Hematopoietic multipotent progenitor cell treated with erythropoietin and hydrocortisone succinate and interleukin-3 and kit ligand, for 6 days (in vitro differentiated cells): ENCODE data around the gene LIPI.
A peak's percentile ranks its signal among the peaks of the same experiment; 100 is the strongest.
"Not testable (repeated sequence)": the region's sequence is repeated elsewhere in the genome, so short reads cannot be mapped to it uniquely, and the experiment has no call there.

Experiments used
- DNase-seq: peaks from one replicate; pipeline ENCODE4 v3.0.0-alpha.2; 2015

The LIPI gene

DNA sequence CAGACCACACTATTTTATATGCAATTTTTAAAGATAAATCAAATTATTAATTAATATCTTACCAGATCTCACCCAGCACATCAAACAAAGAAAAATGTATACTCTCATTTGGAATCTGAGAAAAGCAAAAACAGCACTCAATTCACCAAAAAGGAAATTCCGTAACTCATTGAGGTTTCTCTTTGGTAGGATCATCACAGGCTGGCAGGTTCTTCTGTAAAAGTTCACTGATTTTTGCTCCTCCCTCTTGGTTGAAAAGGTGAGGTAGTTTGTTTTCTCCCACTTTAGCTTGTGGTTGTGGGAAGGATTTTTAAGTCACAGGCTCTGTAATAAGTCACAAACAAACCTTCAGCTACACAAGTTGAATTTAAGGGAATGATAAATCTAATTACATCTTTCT, at the start of gene LIPI:
Gene LIPI (minus strand): TSS at position 218 of the 400 bp plus-strand sequence. CDS start 110 bp downstream, at position 108.
- no peak for DNase-seq

- DNase-seq, result no peak
Observed at GRCh38 chr21:14260174-14260764, 49.5 kb upstream of the LIPI start.

- peak; percentile 80 for DNase-seq
Observed at GRCh38 chr21:14259747-14260146, 49.0 kb upstream of the LIPI start.

DNA sequence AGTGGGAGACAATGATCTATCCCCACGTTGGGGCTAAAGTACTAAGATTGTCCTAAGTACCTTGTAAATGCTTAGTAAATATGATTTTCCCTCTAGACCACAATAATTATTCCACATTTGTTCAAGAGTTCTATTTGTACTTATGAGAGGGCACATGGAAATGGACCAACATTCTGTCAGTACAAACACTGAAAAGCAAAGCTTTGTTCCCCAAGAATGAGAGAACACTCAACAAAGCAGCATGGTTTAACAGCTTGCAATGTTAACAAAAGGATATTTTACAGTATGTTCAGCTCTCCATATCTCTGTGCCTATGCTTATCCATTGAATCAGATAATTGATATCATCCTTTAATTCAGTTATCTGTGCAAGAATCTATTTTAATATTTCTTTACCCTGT, 40.6 kb upstream of the LIPI start:
- no peak for DNase-seq

DNA sequence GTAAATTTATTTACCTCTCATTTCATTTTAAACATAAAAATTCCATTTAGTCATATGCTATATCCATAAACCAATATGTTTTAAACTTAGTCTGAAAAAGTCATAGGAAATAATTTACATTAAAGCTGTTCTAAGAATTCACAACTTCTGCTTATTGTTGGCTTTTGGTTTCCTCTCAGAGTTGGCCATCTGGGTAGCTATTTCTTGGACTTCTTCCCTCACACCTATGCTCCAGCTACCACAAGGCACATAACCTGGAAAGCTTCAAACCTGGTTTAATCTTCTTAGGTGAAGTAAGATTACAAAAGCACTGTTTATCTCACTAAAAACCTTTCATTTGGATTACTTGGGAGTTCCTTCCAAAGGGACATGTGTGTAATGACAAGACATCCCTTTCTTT, 35.0 kb upstream of the LIPI start:
- peak; percentile 18 for DNase-seq

- DNase-seq, result no peak
Observed at GRCh38 chr21:14244911-14245310, 34.2 kb upstream of the LIPI start.

GRCh38 chr21:14243874-14244273, 33.1 kb upstream of the LIPI start:
- DNase-seq, result no peak

DNA sequence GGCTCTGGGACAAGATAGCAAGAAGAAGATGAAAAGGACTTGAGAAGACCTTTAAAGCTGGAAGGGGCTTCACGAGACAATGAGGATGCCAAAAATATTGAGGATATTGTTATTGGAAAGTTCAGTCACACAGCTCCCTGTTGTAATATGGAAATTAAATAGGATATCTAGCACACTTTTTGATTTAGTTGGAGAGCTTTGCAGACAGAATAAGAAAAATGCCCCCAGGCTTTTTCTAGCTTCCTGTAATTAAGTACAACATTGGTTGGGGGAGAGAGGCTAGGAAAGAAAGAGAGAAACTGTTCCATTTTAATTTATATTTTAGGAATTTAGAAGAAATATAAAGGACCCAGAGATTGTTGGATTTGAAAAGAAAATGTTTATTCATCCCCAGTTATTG, 32.7 kb upstream of the LIPI start:
- no peak for DNase-seq

- peak; percentile 25 for DNase-seq
Observed at GRCh38 chr21:14241297-14241696, 30.5 kb upstream of the LIPI start.

DNA sequence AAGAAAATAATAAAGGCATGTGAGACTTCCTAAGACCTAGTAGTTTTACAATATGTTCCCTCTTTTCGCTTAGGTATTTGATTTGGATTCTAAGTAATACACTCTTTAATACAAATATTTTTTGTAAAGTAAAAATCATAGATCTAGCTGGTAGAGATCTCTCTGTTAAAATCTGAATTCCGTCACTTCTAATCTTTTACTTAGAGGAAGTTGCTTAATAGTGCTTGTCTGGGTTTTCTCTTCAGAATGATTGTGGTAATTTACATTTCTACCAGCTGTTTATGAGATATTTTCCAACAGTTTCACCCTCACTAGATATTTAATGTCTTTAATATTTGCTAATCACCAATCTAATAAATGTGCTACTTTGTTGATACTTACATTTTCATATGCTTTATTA, 28.5 kb upstream of the LIPI start:
- peak; percentile 52 for DNase-seq

DNA sequence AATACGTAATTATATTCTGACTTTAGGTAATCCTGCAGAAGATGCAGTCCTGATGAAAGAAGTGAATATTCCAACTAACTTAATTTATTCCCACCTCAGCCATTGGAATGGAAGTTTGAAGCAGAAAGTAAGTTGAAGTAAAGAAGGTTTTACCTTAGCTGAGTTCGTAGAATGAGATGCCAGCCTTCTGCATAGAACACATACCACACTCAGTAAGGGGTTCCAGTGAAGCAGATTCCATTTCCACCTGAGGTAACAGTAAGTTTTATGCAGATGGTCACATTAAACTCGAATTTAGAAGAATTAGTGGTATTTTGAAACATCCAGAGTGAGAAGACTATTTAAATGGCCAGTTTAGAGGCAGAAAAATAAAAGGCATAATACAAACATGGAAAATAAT, 25.4 kb upstream of the LIPI start:
- no peak for DNase-seq

DNA sequence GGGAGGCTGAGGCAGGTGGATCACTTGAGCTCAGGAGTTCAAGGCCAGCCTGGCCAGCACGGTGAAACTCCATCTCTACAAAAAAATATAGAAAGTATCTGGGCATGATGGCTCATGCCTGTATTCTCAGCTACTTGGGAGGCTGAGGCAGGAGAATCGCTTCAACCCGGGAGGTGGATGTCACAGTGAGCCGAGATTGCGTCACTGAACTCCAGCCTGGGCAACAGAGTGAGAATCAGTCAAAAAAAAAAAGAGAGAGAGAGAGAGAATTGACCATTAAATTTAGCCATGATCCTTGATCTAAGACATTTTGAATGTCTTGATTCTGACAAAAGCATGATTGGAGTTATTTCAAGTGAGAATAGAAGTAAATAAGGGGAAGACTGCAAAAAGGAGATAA, 24.3 kb upstream of the LIPI start:
- no peak for DNase-seq

- no peak for DNase-seq
Observed at GRCh38 chr21:14229399-14229798, 18.6 kb upstream of the LIPI start.

GRCh38 chr21:14223365-14223764, 12.6 kb upstream of the LIPI start:
- DNase-seq, result peak; percentile 58

- peak; percentile 92 for DNase-seq
Observed at GRCh38 chr21:14215971-14216641, 5.4 kb upstream of the LIPI start, which contains the start of gene RBM11. RBM11 (plus strand) TSS chr21:14216157; CDS start chr21:14216187, 30 bp downstream.

GRCh38 chr21:14213164-14213563, 2.4 kb upstream of the LIPI start:
- DNase-seq, result no peak

DNA sequence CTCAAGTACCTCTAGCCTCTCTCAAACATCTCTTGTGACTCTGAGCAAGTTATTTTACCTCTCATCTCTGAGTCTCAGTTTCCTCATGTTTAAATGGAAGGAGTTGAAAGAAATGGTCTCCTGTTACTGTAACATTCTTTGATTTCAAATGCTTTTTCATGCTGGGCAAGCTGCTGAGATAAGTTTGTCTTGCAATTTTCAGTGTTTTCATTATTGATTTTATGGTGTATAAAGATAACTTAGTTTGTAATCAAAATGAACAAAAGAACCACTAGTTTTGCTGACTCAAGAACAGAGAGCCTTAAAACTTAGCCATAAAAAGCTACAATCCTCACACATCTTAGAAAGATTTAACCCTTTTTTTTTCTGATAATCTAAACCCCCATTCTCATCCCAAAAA, 4.5 kb downstream of the LIPI start:
- DNase-seq, result no peak

DNA sequence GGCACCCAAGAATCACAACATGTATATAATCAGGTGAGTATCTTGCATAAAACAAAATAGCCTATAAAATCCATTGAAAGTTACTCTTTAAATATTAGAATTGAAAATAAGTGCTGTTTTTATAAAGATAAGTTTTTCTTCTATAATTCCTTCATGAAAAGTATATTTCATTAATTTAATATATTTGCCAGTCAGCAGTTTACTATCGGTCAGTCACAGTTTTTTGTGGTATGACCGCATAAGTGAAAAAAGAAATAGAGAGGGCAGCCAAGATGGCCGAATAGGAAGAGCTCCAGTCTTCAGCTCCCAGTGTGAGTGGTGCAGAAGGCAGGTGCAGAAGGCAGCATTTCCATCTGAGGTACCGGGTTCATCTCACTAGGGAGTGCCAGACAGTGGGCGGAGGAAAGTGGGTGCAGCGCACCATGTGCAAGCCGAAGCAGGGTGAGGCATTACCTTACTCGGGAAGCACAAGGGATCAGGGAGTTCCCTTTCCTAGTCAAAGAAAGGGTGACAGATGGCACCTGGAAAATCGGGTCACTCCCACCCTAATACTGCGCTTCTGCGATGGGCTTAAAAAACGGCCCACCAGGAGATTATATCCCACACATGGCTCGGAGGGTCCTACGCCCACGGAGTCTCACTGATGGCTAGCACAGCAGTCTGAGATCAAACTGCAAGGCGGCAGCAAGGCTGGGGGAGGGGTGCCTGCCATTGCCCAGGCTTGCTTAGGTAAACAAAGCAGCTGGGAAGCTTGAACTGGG, 44.1 kb downstream of the LIPI start:
- DNase-seq, result not testable (repeated sequence)

GRCh38 chr21:14143999-14144398, 66.8 kb downstream of the LIPI start:
- DNase-seq, result no peak

- DNase-seq, result no peak
Observed at GRCh38 chr21:14124266-14124665, 86.5 kb downstream of the LIPI start.

DNA sequence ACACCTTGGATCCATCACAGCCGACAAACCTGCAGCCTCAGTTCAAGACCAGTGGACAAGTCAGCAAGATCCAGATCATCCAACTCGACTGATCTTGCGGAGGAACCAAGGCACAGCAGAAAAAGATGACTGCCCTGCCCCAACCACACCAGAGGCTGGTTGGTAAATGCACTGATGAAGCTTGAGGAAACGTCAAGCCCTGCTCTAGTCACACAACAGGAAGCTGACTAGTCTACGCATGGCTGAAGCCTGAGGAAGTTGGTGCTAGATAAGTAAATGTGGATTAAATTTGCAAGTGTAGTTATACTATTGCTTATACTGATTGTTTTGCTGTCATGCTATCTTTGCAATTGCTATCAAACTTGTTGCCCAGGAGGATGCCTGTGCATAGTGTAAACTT, 89.0 kb downstream of the LIPI start:
- DNase-seq, result no peak

DNA sequence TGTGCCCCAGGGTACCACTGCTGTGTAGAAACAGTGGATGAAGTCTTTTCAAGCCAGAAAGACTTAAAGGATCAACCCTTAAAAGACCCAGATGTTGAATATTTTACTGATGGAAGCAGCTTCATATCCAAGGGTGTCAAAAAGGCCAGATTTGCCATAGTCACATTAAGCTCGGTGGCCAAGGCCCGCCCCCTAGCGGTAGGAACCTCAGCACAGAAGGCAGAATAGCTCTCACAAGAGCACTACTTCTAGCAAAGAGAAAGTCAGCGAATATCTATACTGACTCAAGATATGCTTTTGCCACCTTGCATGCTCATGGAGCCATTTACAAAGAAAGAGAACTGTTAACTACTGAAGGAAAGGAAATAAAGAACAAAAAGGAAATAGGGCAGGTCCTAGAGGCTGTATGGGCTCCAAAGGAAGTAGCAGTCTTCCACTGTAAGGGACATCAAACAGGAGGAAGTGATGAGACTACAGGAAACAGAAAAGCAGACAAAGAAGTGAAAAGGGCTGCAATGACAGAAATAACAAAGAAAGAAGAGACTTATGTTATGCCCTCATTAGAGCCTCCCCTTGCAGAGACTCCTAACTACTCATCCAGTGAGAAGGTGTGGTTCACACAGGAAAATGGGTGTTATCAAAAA, 90.5 kb downstream of the LIPI start:
- peak; percentile 64 for DNase-seq

DNA sequence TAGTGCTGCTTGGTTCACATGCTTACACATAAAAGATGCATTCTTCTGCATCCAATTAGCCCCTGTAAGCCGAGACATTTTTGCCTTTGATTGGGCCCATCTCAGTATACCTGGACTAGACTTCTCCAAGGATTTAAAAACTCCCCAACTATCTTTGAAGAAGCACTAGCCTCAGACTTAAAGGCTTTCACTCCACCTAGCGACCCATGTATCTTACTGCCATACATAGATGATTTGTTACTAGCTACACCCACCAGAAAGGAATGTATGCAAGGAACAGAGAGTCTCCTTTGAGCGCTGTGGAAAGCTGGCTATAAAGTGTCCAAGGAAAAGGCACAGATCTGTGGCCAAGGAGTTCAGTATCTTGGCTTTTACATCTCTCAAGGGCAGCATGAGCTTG, 91.7 kb downstream of the LIPI start:
- no peak for DNase-seq

- no peak for DNase-seq
Observed at GRCh38 chr21:14116080-14116481, 94.7 kb downstream of the LIPI start.
